T-helper 2 cell (primary cell): ENCODE measurements around the gene ARNT2.

Experiments
- DNase-seq, 5 experiments: peaks; one replicate each; pipeline versions ENCODE4 v3.0.0 to v3.0.0-alpha.2; 2012 to 2022

Gene ARNT2

DNA sequence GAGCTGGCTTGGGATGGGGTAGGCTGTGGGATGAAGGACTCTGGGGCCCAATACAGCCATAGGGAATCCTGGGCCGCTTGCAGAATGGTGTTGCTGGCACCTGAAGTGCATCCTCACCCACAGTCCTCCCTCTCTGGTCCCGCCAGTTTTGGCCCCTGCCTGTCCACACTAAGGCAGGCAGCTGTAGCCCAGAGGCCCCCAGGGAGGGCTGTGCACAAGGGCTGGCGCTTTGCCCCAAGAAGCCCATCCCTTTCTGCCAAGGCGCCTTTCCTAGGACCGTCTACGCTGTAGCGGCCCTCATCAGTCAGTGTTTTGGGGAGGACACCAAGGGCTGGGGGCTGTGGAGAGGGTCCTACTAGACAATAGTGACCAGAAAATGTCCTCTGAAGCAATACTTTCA, 174.7 kb downstream of the ARNT2 start:
- no peak for DNase-seq

DNA sequence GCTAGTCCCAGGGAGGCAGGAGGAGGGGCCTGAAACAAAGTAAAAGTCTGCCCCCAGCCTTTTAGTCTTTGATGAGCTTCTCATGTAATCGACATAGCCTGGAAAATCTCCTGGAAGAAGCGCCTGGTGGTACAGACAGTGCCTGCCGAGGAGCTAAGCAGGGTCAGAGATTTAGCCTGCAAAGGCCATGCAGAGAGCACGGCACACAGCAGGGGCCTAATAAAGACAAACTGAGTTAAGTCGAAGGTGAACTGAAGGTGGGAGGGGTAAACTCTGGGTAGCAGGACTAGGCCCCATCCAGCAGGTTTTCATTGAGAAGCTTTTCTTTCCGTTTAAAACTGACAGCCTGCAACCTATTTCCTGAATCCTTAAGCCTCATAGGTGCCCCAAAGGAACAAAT, 175.4 kb downstream of the ARNT2 start:
- DNase-seq: no peak

DNA sequence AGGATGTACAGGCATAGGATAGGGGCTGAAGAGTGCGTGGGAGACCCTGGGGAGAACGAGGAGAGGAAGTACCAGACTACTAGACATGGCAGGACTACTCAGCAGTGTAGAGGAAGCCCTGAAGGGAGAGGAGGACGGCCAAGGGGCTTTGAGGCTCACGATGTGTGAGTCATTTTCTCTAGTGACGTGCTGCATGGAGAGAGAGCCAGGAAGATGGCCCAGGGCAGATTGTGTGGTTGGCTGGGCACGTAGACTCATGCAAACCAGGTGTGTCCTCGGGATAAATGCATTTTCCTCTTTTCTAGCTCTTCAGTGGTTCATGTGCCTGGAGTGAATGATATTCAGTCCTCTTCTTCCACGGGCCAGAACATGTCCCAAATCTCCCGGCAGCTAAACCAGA, 175.9 kb downstream of the ARNT2 start:
- DNase-seq: no peak

DNA sequence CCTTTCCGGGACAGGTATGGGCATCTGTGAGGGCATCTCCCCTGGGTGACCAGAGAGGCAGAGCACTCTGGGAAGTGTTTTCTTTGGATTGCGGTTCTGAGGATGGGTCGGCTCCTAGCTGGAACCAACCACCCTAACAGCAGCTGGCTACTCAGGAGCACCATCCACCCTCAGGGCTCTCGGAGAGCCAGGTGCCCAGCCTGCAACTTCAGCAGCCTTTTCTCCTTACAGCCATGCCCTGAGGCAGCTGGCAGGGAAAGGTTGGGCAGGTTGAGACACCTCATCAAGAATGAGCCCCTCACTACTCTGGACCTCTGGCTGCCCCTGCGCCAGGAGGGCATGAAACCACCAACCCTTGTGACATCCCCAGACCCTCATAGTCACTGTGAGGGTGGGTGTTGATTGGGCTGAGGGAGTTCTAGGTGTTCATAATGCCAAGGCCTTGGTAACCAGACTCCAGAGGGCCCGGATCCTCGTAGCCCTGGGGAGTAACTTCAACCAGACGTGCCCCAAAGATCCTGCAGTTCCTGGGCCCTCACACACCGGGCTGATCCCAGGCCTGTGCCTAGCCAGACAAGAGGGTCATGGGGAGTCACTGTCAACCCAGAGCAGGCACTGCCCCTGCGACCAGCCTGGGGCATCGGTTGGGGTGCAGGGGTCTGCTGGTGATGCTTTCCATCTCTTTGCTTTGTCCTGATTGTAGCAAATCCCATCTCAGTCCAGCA, 176.5 kb downstream of the ARNT2 start:
- no peak for DNase-seq

DNA sequence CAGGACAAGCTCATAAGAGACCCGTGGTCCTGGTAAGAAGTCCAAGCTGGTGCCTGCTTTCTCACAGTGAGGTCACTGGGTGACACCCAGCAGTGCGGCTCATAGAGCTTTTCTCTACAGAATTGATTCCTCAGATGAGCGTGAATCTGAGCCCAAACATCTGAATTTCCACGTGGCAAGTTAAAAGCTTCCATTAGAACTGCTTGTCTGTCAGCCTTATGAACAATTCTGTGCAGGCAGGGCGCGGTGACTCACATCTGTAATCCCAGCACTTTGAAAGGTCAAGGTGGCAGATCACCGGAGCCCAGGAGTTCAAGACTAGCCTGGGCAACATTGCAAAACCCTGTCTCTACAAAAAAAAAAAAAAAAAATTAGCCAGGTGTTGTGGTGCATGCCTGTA, 177.8 kb downstream of the ARNT2 start:
- DNase-seq: no peak

DNA sequence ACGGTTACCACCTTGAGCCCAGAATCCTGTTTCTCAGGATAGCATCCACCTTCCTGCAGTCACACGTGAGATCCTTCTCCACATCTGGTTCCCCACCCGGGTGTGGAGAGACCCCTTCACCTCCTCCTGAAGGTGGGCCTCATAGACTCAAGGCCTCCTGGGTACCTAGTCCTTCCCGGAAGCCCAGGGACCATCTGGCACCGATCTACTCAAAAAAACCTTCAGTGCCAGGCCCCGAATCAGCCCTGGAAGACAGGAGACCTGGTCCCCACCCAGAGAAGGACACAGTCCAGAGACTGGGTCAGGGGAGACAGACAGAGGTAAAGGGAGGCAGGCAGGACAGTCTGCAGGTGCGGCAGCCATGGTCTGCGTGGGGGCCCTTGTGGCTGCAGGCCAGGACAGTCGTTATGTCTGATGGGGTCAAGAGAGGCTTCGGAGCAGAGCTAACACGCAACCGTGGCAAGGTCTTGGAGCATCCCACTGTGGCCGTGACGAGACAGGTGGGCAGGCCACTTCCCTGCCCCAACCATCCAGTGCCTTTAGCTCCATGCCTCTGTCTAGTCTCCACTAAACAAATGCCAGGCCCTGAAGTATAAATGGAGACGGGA, 178.7 kb downstream of the ARNT2 start:
- no peak for DNase-seq

DNA sequence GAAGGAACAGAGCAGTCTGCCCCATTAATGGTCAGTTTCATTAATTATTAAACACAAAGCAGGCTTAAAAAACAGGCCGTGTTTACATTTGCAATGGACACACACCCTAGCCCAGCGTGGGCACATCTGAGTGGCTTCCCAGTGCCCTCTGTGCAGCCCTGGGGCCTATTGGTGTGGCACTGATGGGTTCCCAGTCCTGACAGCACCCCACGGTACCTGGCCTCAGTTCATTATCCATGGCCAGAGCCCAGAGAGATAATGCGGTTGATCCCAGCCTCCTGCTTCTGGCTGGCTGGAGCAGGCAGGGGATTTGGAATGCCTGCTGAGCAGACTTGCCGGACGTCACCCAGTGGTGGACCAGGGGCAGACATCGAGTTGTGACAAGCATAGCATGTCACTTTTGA, 180.4 kb downstream of the ARNT2 start:
- no peak for DNase-seq

DNA sequence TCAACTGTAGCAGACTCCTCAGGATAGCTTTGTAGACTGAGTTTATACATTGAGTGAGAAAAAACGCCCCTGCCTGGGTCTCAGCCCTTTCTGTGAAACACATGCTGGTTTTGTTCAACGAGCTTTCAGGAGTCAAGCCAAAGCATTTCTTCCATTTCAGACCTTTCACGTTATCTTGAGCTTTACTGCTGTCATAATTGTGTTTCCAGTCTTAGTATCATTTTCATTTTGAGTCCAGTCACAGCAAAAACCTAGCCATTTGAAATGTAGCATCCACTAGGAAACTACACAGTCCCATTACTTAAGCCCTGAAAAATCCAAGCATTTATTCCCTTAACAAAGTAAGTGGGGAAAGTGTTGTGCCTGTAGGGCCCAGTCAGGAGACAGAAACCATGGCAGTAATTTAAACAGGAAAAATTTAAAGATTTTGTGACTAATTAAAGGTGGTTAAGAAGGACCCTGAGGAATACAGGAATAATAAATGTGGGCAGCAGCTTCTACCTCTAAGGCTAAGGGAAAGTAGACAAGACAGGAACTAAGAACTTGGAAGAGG, 180.9 kb downstream of the ARNT2 start:
- peak in 1 of 5 experiments; percentile 26 for DNase-seq

DNA sequence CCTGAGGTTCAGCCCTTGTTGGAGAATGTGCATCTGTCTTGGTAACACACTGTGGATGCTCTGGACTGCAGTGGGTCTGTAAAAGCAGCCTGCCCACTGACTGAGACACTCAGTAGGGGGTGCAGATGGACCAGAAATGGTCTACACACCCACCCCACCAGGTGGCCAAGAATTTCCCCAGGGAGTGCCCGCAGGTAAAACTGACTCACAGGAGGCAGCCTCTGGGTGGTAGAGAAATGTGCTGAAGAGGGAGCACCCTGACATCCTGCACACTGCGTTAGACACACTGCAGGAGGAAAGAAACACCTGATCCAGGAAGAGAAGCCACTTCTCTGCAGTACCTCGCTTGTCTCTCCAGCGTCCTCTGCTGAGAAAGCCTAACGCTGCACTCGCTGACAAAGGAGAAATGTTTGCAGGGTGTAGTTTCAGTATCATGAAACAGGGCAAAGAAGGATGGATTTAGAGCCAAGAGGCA, 181.4 kb downstream of the ARNT2 start:
- DNase-seq: peak in 1 of 5 experiments; percentile 14

DNA sequence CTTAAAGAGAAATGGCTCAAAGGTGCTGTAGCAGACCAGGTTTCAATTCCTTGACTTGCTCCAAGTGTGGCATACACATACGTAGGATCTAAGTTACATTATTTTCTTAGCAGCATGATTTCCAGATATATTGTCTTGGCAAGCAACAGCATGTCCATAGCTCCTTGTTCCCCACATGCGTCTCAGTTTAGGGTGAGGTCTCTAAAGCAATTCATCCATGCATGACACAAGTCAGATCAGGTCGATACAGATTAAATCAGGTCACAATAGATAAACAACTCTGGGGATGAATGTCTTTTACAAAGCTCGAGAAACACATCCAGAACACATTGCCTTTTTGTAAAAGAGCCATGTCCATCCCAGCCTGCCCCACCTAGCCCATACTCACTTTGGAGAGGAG, 182.0 kb downstream of the ARNT2 start:
- no peak for DNase-seq

DNA sequence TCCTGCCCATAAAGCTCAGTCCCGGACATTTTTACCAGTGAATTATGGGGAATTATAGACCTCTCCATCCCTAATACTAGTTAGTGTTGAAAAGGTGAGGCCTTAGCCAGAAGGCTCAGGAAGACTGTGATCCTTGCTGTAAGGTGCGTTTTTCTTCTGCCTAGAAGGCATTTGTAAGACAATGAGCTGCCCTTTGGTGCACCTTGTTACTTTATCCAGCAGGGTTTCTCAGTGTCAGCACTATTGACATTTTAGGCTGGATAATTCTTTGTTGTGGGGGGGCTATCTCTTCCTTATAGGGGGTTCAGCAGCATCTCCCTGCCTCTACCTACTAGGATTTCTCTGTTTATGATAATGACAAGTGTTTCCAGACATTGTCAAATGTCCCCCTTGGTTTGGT, 182.8 kb downstream of the ARNT2 start:
- no peak for DNase-seq

DNA sequence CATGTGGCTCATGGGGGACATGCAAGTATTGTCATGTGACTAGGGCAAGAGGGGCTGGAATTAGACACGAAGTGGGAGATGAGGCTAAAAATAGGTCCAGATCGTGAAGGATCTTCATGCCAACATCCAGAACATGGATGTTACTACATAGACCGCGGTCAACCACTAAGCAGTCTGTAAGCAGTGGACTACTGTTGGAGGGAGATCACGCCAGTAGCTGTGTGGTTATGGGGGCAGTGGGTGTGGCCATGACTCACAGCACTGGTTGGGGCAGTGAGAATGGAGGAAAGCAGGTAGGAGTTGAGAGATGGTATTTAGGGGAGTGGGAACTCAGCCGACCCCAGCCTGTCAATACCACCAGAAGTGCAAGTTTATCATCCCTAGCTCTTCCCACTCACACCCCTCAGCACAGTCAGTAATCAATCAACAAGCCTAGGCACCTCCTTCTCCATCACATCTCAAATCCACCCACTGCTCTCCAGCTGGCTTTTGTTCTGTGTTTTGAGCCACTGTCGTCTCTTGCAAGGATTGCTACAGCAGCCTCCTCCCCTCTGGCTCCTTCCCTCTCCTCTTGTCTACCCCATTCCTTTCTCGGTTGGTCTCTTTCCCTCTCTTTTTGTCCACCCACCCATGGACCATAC, 183.8 kb downstream of the ARNT2 start:
- DNase-seq: no peak

DNA sequence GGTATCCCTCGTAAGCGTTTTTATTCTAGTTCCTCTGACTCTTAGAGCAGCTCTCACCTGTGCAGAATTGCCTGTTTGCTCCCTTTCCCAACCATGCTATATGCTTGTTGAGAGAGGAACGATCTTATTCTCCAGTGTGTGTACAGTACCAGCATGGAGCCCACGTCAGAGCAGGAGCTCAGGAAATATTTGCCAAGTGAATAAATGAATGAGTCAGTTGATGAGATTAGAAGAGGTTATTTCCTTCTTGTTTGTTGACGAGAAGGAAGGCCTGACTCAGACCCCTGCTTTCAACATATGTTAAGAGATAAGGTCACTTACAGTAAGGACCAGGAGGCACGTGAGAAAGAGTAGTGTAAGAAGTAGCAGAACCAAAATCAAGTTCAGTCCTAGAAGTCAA, 184.6 kb downstream of the ARNT2 start:
- DNase-seq: no peak

DNA sequence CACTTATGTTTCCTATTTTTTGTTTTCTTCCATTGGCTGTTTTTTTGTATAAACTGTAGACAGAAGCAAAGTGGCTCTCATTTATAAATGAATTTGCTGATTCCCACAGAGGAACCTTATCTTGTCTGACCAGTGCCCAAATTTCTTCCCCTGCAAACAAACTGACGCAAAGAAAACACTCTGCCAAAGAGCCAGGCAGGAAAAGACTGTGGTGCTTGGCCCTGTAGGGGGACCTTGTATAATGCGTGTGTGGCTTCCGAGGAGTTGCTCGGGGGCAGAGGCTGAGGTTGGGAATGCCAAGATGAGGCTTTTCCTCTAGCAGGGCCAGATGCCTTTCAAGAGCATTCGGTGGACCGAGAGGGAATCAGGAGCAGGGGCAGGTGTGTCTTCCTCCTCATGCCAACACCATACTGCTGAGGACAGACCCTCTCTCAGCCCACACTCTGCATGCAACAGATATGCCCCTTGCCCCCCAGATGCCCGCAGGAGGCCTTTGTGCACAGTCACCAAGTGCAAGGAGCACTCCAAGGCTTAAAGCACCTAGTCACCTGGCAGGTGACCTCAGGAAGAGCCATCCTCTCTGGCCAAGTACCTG, 186.7 kb downstream of the ARNT2 start:
- DNase-seq: no peak

DNA sequence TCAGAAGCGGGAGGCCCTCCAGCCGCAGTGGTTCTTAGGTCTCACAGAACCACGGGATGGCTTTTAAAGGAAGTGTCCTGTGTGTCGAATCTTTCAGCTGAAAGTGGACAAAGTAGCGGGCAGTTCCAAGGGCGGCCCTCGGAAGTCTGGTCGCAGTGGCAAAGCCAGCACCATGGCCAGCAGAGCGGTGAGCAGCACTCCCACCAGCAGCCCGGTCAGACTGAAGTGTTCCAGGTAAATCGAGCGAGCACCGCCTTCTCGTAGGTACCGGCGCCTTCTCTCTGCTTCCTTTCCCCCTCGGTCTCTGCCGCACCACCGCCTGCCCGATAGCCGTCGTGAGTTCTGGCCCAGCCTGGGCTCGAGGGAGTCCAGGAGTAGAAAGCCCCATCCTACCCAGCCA, 187.3 kb downstream of the ARNT2 start:
- DNase-seq: no peak

DNA sequence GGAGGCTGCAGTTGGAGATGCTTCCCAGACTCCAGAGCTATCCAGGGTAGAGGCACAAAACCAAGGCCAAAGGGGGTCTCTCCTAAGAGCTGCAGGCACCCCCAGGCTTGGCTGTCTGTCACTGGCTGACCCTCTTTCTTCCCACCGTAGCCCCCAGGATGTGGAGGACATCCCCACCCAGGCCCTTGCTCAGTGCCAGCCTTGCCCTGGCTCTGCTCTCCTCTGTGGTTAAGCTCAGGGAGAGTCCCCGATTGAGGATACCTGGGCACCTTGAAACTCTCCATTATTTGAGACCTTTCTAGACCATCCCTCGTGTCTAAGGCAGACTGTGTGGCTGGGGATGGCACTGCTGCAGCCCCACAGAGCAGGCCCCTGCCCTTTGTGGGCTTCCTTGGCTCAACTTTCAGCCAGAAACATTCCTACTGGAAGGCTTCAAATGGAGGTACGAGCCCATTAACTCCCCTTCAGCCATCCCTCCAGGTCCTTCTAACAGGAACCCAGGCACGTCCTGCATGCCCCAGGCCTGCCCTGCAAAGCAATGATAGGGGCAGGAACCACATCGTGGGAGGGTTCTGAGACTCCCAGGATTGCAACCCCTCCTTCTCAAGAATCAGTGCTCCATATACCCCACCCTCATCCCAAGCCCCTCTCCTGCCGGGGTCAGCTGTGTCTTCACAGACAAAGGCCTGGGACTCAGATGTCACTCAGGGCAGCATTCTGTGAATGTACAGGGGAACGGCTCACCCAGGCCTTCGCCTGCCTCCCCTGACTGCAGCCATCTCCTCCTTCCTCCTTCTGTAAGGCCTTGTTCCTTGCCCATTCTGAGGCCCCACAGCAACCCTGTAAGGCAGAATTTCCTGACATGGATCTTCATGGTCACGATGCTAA, 188.0 kb downstream of the ARNT2 start:
- DNase-seq: no peak

DNA sequence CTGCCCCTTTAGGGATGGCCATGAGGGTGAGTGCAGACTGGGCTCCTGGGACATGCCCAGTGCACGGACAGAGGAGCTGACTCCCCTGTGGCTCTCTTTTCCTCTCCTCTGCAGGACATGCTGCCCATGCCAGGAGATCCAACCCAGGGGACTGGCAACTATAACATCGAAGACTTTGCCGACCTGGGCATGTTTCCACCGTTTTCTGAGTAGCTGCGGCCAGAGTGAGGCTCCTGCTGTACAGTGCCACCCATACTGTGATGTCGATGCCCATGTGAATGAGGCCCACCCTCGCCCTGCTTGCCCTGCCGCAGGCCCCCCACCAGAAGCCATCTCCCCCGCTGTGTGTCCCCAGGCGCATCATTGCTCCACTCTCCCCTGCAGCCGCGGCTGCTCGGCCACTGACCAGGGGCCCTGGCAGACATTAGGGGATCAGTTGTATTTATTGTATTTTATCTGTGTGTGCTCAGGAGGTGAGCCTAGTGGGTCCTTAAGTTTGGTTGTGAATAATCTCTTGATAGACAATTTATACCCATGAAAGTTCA, 189.4 kb downstream of the ARNT2 start:
- DNase-seq: no peak

DNA sequence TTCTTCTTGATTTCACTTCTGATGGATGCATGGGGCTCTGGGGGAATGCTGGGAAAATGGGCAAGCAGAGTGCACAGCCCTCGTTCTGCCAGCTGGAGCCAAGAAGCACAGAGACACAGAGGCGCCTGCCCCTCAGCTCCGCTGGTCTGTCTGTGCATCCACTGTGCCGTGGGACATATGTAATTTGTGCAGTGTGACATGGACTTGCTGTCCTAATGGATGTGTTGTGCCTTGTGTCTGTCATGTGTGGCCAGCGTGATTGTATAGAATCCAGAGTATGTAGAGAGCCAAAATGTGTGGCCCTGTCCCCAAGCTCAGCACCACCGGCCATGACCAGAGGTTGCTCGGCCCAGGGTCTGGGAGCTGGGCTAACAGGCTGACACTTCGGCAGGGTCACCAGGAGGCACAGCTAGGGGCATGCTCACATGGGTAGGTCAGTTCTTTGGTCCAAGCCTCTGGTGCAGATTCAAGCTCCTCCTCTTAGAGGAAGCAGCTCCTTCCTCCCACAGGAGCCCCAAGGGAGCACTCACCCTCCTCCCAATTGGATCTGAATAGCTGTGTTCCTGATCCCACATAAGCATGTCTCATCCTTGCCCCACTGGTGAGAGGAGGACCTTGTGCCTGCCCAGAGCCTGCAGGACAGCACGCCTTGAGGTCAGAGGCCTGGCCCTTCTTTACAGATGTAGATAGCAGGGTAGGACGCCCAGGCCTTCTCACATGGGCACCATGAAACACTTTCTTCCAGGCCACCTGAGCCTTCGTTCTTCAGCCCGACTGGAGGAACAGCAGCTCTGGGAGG, 190.1 kb downstream of the ARNT2 start:
- no peak for DNase-seq

DNA sequence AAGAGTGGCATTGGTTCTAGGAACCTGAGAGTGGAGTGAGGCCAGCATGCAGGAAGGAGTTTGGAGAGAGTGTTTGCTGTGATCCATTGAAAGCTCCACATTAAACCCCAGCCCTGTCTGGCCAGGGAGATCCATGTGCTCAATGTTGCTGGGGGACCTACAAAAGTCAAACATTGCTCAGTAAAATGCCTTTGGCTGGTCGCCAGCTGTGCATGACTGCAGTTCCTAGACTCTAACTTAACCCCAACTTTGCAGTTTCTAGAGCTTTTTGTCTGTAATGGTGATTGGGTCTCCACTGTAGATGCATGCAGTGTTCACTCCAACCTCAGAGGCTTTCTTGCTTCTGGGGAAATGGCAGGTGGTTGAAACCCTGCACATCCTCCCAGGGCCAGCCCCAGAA, 191.2 kb downstream of the ARNT2 start:
- peak in 1 of 5 experiments; percentile 8 for DNase-seq

DNA sequence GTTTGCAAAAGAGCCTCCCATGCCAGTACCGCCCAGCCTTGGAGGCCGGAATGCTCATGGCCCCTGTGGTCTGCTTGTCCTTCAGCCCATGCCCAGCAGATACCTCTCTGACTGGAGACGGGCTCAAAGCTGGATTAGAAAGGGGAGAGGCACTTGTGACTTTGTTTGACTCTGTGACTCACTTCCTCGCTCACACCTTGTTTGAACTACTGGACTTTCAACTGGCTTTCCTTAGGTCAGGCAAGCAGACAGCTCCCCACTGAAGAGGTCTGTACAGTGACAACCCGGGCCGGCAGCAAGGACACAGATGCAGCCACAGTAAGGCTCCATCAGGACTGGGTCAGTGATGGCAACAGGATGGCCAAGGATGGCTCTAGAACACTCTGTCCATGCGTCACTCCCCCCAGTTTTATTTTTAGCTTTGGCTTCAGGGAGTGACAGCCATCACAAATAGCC, 192.4 kb downstream of the ARNT2 start:
- no peak for DNase-seq

DNA sequence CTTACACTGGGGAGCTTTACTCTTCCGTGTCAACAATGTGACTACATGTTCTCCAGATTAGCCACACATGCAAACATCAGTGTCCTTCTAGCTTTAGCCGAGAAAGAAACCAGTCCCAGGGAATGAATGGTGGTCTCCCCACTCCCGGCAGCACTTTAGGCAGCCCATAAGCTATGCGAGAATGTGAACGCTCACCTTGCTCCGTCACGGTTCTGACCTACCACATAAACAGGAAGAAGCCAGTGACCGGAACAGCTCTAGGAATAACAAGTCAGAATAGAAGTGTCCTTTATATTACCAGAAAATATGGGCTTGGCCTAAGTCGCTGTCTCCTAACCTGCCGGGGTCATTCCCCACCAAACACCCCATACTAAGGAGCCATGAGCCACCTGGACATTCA, 192.9 kb downstream of the ARNT2 start:
- DNase-seq: no peak
